Measurements from ENCODE around the gene ABCC3.

DNA sequence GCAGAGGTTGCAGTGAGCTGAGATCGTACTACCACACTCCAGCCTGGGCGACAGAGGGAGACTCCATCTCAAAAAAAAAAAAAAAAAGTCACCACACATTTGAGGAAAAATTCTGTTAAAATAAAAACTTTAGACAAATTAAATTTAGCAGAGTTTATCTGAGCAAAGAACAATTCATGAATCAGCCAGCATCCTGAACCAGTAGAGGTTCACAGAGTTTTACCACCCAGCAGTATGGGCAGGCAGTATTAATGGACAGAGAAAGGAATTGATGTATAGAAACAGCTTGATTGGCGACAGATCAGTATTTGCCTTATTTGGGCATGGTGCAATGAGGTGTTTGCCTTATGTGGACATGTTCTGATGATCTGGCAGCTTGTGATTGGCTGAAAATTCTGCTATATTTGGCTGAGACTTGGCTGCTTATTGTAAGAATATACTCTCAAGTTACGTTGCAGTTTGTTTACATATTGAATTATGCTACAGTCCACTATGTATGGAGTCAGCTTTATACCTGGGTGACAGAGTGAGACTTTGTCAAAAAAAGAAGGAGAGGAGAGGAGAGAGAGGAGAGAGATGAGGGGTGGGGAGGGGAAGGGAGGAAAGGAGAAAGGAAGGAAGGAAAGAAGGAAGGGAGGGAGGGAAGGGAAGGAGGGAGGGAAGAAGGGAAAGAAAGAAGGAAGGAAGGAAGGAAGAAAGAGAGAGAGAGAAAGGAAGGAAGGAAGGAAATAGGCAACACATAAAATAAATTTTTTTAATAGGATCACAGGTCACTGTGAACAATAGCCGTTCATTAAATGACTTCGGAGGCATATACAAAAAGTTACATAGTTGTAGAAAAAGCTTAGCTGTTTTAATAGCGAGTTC, 14.6 kb downstream of the ABCC3 start:
- TF ChIP-seq RAD21 (IDR thresholded peaks at IDR 0.05; ENCODE audit: low read depth) (no peak), POLR2A (IDR thresholded peaks at IDR 0.05; ENCODE audit: borderline replicate concordance, extremely low read depth, insufficient read depth, insufficient read length) (no peak), SP1 (IDR thresholded peaks at IDR 0.05; ENCODE audit: low read depth) (no peak)
- TF ChIP-seq, protein P1, sequence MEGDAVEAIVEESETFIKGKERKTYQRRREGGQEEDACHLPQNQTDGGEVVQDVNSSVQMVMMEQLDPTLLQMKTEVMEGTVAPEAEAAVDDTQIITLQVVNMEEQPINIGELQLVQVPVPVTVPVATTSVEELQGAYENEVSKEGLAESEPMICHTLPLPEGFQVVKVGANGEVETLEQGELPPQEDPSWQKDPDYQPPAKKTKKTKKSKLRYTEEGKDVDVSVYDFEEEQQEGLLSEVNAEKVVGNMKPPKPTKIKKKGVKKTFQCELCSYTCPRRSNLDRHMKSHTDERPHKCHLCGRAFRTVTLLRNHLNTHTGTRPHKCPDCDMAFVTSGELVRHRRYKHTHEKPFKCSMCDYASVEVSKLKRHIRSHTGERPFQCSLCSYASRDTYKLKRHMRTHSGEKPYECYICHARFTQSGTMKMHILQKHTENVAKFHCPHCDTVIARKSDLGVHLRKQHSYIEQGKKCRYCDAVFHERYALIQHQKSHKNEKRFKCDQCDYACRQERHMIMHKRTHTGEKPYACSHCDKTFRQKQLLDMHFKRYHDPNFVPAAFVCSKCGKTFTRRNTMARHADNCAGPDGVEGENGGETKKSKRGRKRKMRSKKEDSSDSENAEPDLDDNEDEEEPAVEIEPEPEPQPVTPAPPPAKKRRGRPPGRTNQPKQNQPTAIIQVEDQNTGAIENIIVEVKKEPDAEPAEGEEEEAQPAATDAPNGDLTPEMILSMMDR (IDR thresholded peaks at IDR 0.05 in 2 of 3, conservative IDR thresholded peaks at IDR 0.05 in 1 of 3; ENCODE audit: borderline replicate concordance in 1 of 3, insufficient read depth in 1 of 3, low read depth in 2 of 3, low read length in 2 of 3) = no peak
- TF ChIP-seq, protein P2, sequence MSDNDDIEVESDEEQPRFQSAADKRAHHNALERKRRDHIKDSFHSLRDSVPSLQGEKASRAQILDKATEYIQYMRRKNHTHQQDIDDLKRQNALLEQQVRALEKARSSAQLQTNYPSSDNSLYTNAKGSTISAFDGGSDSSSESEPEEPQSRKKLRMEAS (IDR thresholded peaks at IDR 0.05) = no peak
